Measurements from ENCODE around the gene PDGFRB.
A peak's percentile ranks its signal among the peaks of the same experiment; 100 is the strongest.

Gene PDGFRB

GRCh38 chr5:150162142-150162513 lies 6.5 kb upstream of the PDGFRB start:
- no peak for DNase-seq

GRCh38 chr5:150161242-150162141 lies 5.8 kb upstream of the PDGFRB start:
- peak; percentile 69 for DNase-seq

GRCh38 chr5:150160448-150161081 lies 4.9 kb upstream of the PDGFRB start:
- DNase-seq: no peak

- peak; percentile 22 for DNase-seq
These were observed 4.1 kb upstream of the PDGFRB start for GRCh38 chr5:150159741-150160179.

- DNase-seq: no peak
These were observed 3.4 kb upstream of the PDGFRB start for GRCh38 chr5:150159031-150159430.

GRCh38 chr5:150158170-150158949 lies 2.7 kb upstream of the PDGFRB start:
- no peak for DNase-seq

- DNase-seq: no peak
These were observed 1.5 kb upstream of the PDGFRB start for GRCh38 chr5:150157168-150157567.

GRCh38 chr5:150156540-150156939 lies 895 bp upstream of the PDGFRB start:
- DNase-seq: no peak

GRCh38 chr5:150156027-150156368 lies 353 bp upstream of the PDGFRB start:
- DNase-seq: no peak

GRCh38 chr5:150154618-150155128 lies 972 bp downstream of the PDGFRB start:
- DNase-seq: no peak

- DNase-seq: no peak
These were observed 1.6 kb downstream of the PDGFRB start for GRCh38 chr5:150153957-150154617.

- DNase-seq: no peak
These were observed 2.2 kb downstream of the PDGFRB start for GRCh38 chr5:150153483-150153882.

GRCh38 chr5:150152636-150153462 lies 2.8 kb downstream of the PDGFRB start:
- no peak for DNase-seq

- no peak for DNase-seq
These were observed 6.0 kb downstream of the PDGFRB start for GRCh38 chr5:150149618-150150017.

GRCh38 chr5:150148117-150148927 lies 7.3 kb downstream of the PDGFRB start:
- DNase-seq: no peak

GRCh38 chr5:150147670-150148069 lies 8.0 kb downstream of the PDGFRB start:
- DNase-seq: no peak

- DNase-seq: no peak
These were observed 8.6 kb downstream of the PDGFRB start for GRCh38 chr5:150146862-150147601.

GRCh38 chr5:150146235-150146634 lies 9.4 kb downstream of the PDGFRB start:
- no peak for DNase-seq

GRCh38 chr5:150144879-150145278 lies 10.8 kb downstream of the PDGFRB start:
- DNase-seq: no peak

- no peak for DNase-seq
These were observed 11.3 kb downstream of the PDGFRB start for GRCh38 chr5:150144246-150144801.
